ENCODE measurements around the gene NAAA.

- no peak for TF ChIP-seq POLR2A (IDR thresholded peaks at IDR 0.05; ENCODE audit: low read length)
- no peak for TF ChIP-seq CTCF (IDR thresholded peaks at IDR 0.05)
Observed at GRCh38 chr4:75948822-75949444, 8.1 kb upstream of the NAAA start.

Data from A549 (cell line).